H1 (cell line): ENCODE data around the gene TCEA2. TPM values are rescaled to one million over a fixed set of nuclear protein-coding genes. Genes with fewer than 3 reads are reported as not detected.
A peak's percentile ranks its signal among the peaks of the same experiment; 100 is the strongest.

Experiments
- ASH2L ChIP-seq: fragments of 200-600, 300-600 bp; sonication (generic); IDR thresholded peaks from one replicate; pipeline ENCODE4 v1.7.1; 2017; ENCODE audit warnings: low read length
- EZH2 ChIP-seq: fragments of 200-600 bp; sonication (generic); IDR thresholded peaks from 2 replicates; pipeline ENCODE4 v1.7.1; 2012; ENCODE audit warnings: low read depth, mild to moderate bottlenecking, moderate library complexity, low read length, inconsistent platforms; ENCODE audit not compliant: severe bottlenecking
- HDAC2 ChIP-seq, 2 experiments: fragments of 300-600 bp in 1 of 2; sonication (generic) in 1 of 2; IDR thresholded peaks; 2 replicates each; pipeline ENCODE4 v1.6.1; 2011 to 2012; ENCODE audit warnings: low read depth in 2 of 2, low read length in 2 of 2, mild to moderate bottlenecking in 2 of 2, moderate library complexity in 2 of 2, borderline replicate concordance in 1 of 2, inconsistent platforms in 1 of 2
- SP4 ChIP-seq: IDR thresholded peaks from 2 replicates; pipeline ENCODE4 v1.6.1; 2012; ENCODE audit warnings: low read length, inconsistent platforms
- TCF12 ChIP-seq: IDR thresholded peaks from 2 replicates; pipeline ENCODE4 v1.6.1; 2011; ENCODE audit warnings: low read depth, mild to moderate bottlenecking, low read length
- polyA plus RNA-seq, 7 experiments: library from polyadenylated mRNA; depleted of rRNA in 3 of 7; stranded (reverse) in 5 of 7; unstranded in 2 of 7; fragments of >200 nt in 5 of 7; fragments of 200-250 nt in 2 of 7; gene quantifications; 1 replicate in 5 of 7; 2 replicates in 1 of 7; 4 replicates in 1 of 7; pipeline versions ENCODE4 v1.2.1 to v1.2.3, GENCODE V29; 2011 to 2013; ENCODE audit warnings: missing spikeins in 2 of 7, mixed read lengths in 2 of 7
- total RNA-seq: library from RNA; stranded (reverse); fragmentation: NEBNext Ultra II Directional; extraction: Animal tissue kit (Norgen Biotek cat#: 25700); gene quantifications from 2 replicates; pipeline ENCODE4 v1.2.1, GENCODE V29; 2021

TCEA2 gene
- total and polyA plus RNA-seq, 2 of the 8 experiments (the other 6 are each of a cell fraction or from before 2014, with no cell fraction given): 41.4 to 42.3 TPM

- no peak for TF ChIP-seq EZH2
- 0 out of 2 replicates have a peak, but pooled peaks have one; percentile 3 for TF ChIP-seq SP4
- peak in 1 of 2 experiments; percentile 20; a peak in 1 of 4 replicates for TF ChIP-seq HDAC2 (IDR thresholded peaks at IDR 0.05; ENCODE audit: borderline replicate concordance in 1 of 2, low read depth in 2 of 2, low read length in 2 of 2)
- peak; percentile 8 for TF ChIP-seq ASH2L
- 0 out of 2 replicates have a peak, but pooled peaks have one; percentile 30 for TF ChIP-seq TCF12
- TF ChIP-seq, all 59 proteins: peak for 6
Observed at GRCh38 chr20:64083378-64083803, 20.4 kb downstream of the TCEA2 start (continued).
